ENCODE data around the gene PARVA. TPM values are rescaled to one million over a fixed set of nuclear protein-coding genes. Genes with fewer than 3 reads are reported as not detected.

PARVA gene
- total RNA-seq, 1 experiment from 2014 or later: 18.1 TPM

GRCh38 chr11:12565406-12565805 lies 188.0 kb downstream of the PARVA start:
- Histone ChIP-seq H3K27ac (ENCODE audit: insufficient read length, low read depth, low read length) (no peak overlapping the region), H3K9ac (ENCODE audit: extremely low read depth, insufficient read length, low read length) (no peak overlapping the region), H2BK120ac (ENCODE audit: low read depth, low read length, poor library complexity, severe bottlenecking) (no peak overlapping the region), H3T11ph (ENCODE audit: low read length) (no peak overlapping the region), H4K20me1 (ENCODE audit: control insufficient read depth, insufficient read depth, insufficient read length) (no peaks in the 10 kb centered on the region), H3K23ac (ENCODE audit: insufficient read length, low read depth, low read length) (no peak overlapping the region), H2BK5ac (ENCODE audit: insufficient read length, low read length) (no peak overlapping the region), H3K4me1 (ENCODE audit: insufficient read depth, low read length) (no peaks in the 10 kb centered on the region), H3K18ac (ENCODE audit: insufficient read length, low read depth, low read length) (no peak overlapping the region), H3K23me2 (ENCODE audit: insufficient read length, low read depth, low read length, poor library complexity, severe bottlenecking) (no peaks in the 10 kb centered on the region), H3K9me3 (ENCODE audit: control insufficient read depth, low read depth, low read length) (no peaks in the 10 kb centered on the region), H4K91ac (ENCODE audit: insufficient read length, low read depth, low read length) (no peak overlapping the region), H3K4me2 (ENCODE audit: insufficient read depth, insufficient read length, low read length) (no peak overlapping the region), H2BK15ac (ENCODE audit: low read depth, low read length) (no peak overlapping the region), H4K5ac (ENCODE audit: insufficient read length, low read depth, low read length) (no peak overlapping the region), H3K14ac (ENCODE audit: insufficient read depth, low read length) (no peak overlapping the region), H3K27me3 (ENCODE audit: insufficient read depth, low read length) (no peaks in the 10 kb centered on the region), H2BK12ac (ENCODE audit: insufficient read length, low read depth, low read length) (no peak overlapping the region), H2AFZ (ENCODE audit: low read length) (no peak overlapping the region), H3K4ac (ENCODE audit: low read depth, low read length) (no peak overlapping the region), H4K8ac (replicated peaks; ENCODE audit: insufficient read length, low read depth, low read length) (no peak overlapping the region), H3K56ac (ENCODE audit: insufficient read length, low read depth, low read length) (no peak overlapping the region), H2AK5ac (ENCODE audit: insufficient read length, low read length) (no peak overlapping the region), H3K79me1 (ENCODE audit: insufficient read depth, low read depth, low read length, poor library complexity, severe bottlenecking) (no peaks in the 10 kb centered on the region), H2BK20ac (ENCODE audit: low read depth, low read length, poor library complexity, severe bottlenecking) (no peak overlapping the region), H3K79me2 (ENCODE audit: insufficient read depth, low read length) (no peaks in the 10 kb centered on the region)
- Mint-ChIP-seq H3K4me1 (no peaks in the 10 kb centered on the region), H3K27me3 (ENCODE audit: low read depth) (no peaks in the 10 kb centered on the region; the same call in 1 of the 2 replicates), H3K9me3 (peaks cover 0 to 9% of the 10 kb centered on the region in 2 experiments; a peak in 3 of 5 replicates), H3K36me3 (ENCODE audit: insufficient read depth in 1 of 3, low read depth in 3 of 3) (peaks cover 0 to 1% (median 0%) of the 10 kb centered on the region in 3 experiments; a peak in 2 of 7 replicates), H3K4me3 (no peak overlapping the region), H3K27ac (no peak overlapping the region)
- DNase-seq: no peak
- no peak for TF ChIP-seq CTCF (conservative IDR thresholded peaks at IDR 0.05)
- no CpG with 5 or more reads among the region's 3 CpGs for WGBS (ENCODE audit: extremely low coverage, insufficient read length, low lambda C conversion rate)
